Coronary artery (tissue), 2 donors: Measurements from ENCODE around the gene CCDC88A.
"Not testable (repeated sequence)": the region's sequence is repeated elsewhere in the genome, so short reads cannot be mapped to it uniquely, and the experiment has no call there.

ENCODE experiments used
- DNase-seq: peaks from one replicate; pipeline ENCODE4 v3.0.0-alpha.2; 2017; ENCODE audit warnings: low spot score
- H3K27ac ChIP-seq, 2 donors: fragments of 200-600 bp; sonication (generic); one replicate each; pipeline ENCODE4 v1.5.1; 2016 to 2019
- H3K4me3 ChIP-seq: fragments of 200-600 bp; sonication (generic); 2 replicates; pipeline ENCODE4 v1.5.1; 2016; ENCODE audit warnings: mild to moderate bottlenecking, moderate library complexity
- CTCF ChIP-seq: fragments of 200-600 bp; sonication (generic); IDR thresholded peaks from one replicate; pipeline ENCODE4 v1.5.1; 2019; ENCODE audit warnings: antibody characterized with exemption

The CCDC88A gene

GRCh38 chr2:55358451-55358850 lies 61.2 kb downstream of the CCDC88A start:
- Histone ChIP-seq H3K4me3 (no peak overlapping the region), H3K27ac (no peak overlapping the region)
- TF ChIP-seq CTCF = no peak
- DNase-seq = no peak

DNA sequence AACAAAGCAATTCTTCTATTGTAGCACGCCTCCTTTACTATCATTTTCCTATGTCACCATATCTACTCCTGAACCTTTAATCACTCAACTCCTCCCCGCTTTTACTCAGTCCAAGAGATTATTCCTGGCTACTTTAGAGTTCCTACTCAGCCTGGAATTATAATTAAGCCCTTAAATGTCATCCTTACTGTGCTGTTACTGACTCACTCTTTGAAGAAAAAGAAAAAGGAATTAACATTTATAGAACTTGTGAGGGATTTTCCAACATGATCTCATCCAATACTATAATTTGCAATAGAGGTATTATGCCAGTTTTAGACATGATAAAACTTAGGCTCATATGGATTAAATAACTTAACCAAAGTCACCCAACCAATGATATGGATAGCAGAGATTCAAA lies 61.7 kb downstream of the CCDC88A start:
- Histone ChIP-seq H3K27ac (no peak overlapping the region), H3K4me3 (no peak overlapping the region)
- TF ChIP-seq CTCF = no peak
- no peak for DNase-seq

DNA sequence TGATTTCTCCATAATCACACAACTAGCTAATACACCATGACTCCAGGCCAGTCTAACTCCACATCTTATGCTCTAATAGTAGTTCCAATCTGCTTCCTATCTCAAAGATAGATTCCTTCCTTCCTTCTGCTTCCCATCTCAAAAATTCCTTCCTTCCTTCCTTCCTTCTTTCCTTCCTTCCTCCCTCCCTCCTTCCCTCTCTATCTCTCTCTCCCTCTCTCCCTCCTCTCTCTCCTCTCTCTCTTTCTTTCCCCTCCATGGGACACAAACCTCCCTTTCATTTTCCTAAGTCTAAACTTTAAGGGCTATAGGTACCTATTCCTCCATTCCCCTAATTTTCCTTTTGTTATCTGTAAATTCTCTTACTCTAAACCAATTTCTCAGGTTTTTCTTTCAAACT lies 62.5 kb downstream of the CCDC88A start:
- no peak overlapping the region for H3K27ac ChIP-seq
- no peak for DNase-seq

DNA sequence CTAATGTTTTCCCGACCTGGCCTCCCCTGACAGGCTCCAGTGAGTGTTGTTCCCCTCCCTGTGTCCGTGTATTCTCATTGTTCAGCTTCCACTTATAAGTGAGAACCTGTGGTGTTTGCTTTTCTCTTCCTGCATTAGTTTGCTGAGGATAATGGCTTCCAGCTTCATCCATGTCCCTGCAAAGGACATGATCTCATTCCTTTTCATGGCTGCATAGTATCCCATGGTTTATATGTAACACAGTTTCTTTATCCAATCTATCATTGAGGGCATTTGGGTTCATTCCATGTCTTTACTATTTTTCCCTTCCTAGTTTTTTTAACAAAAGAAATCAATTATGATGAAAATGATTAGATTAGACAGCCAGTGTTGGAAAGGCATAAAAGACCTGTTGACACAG lies 63.5 kb downstream of the CCDC88A start:
- H3K27ac ChIP-seq, H3K4me3 ChIP-seq, DNase-seq: not testable (repeated sequence)

More for the DNA sequence above, 62.5 kb downstream of the CCDC88A start:
- no peak for TF ChIP-seq CTCF
- no peak overlapping the region for H3K4me3 ChIP-seq

DNA sequence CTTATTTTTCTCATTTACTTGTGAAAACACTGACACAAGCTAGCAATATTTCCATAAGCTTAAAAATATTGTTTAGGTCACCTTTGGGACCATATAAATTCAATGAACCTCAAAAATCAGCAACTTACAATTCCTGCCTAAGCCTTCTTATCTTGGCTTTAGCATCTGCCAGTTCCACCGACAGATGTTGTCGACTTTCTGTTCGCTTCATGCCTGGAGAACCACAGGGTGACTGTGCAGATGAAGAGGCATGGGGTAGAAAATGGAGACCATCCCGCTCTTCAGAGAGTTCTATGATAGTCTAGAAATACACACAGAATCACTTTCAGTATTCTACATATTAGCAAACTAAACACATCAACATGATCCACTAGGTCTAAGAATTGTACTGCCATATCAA lies 64.2 kb downstream of the CCDC88A start:
- no peak for DNase-seq
- Histone ChIP-seq H3K27ac (no peak overlapping the region), H3K4me3 (no peak overlapping the region)
- TF ChIP-seq CTCF = no peak

DNA sequence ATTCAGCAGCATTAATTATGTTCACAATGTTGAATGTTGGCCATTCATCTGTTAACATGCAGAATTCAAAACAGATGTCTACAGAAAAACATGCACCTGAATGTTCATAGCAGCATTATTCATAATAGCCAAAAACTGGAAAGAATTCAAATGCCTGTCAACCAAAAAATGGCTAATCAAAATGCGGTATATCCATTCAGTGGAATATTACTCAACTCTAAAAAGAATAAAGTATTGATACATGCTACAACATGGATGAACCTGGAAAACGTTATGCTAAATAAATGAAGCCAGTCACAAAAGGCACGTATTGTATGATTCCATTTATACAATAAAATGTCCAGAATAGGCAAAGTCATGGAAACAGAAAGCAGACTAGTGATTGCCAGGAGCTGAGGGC lies 68.0 kb downstream of the CCDC88A start:
- DNase-seq = no peak
- no peak overlapping the region for H3K27ac ChIP-seq
- TF ChIP-seq CTCF = no peak
- H3K4me3 ChIP-seq = no peak overlapping the region

DNA sequence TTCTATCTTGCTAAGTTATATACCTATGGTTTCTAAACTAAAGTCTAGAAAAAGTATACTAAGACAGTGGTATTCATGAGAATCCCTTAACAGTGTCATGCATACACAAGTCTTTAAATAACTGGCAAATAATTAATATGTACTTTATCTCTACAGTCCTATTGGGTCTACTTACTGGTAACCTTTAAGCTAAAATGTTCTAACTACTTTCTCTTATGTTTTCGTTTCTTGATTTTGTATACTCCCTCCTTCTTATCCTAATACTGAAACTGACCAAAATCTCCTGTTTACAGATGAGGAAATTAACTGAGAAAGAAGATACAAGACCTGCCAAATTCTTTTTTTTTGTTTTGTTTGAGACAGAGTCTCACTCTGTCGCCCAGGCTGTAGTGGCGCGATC lies 74.6 kb downstream of the CCDC88A start:
- no peak overlapping the region for H3K27ac ChIP-seq
- no peak for DNase-seq
- no peak overlapping the region for H3K4me3 ChIP-seq
- TF ChIP-seq CTCF = no peak

DNA sequence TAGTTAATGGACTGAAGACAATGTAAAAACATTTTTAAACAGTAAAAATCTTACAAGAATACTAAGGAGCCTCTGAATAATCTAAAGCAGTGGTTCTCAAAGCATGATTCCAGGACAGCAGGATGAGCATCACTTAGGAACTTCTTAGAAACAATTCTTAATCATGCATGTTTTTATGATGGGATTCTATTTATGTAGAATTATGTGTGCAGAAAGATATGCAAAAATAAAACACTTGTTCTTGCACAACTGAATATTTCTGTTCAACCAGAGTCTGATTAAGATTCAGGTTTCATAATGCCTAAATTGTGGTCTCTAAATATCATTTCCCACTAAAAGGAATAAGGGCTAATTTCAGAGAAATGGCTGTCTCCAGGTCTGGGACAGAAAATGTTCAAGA lies 81.4 kb downstream of the CCDC88A start:
- Histone ChIP-seq H3K4me3 (no peak overlapping the region), H3K27ac (no peak overlapping the region)
- DNase-seq = no peak
- no peak for TF ChIP-seq CTCF
